K562 (cell line): Measurements from ENCODE around the gene PBXIP1. TPM values are rescaled to one million over a fixed set of nuclear protein-coding genes. Genes with fewer than 3 reads are reported as not detected.
A peak's percentile ranks its signal among the peaks of the same experiment; 100 is the strongest.

ENCODE experiments used
- ARID1B ChIP-seq: fragments of 450-650 bp; IDR thresholded peaks from 2 replicates; pipeline ENCODE4 v1.6.1; 2016; ENCODE audit warnings: antibody characterized with exemption, mild to moderate bottlenecking, inconsistent platforms
- CAMTA2 ChIP-seq: fragments of 250-450 bp; sonication (Bioruptor Pico); conservative IDR thresholded peaks from 2 replicates; pipeline ENCODE4 v1.5.1; 2022
- GABPB1 ChIP-seq: sonication (generic); formaldehyde crosslinking; IDR thresholded peaks from 2 replicates; pipeline ENCODE4 v1.8.0; 2022; ENCODE audit warnings: mild to moderate bottlenecking, missing genetic modification reagents
- HMGN3 ChIP-seq: IDR thresholded peaks from 2 replicates; pipeline ENCODE4 v1.6.1; 2011; ENCODE audit warnings: borderline replicate concordance, low read depth, mild to moderate bottlenecking, mixed read lengths, low read length; ENCODE audit not compliant: insufficient read length; ENCODE audit errors: extremely low read depth
- JUND ChIP-seq, 2 experiments: IDR thresholded peaks; 2 replicates in 1 of 2; 3 replicates in 1 of 2; pipeline ENCODE4 v1.6.1; 2011; ENCODE audit warnings: borderline replicate concordance in 2 of 2, low read depth in 2 of 2, low read length in 2 of 2, improper control_type of control experiment in 1 of 2, missing biosample characterization in 1 of 2, missing genetic modification characterization in 1 of 2, missing genetic modification reagents in 1 of 2
- LCOR ChIP-seq: sonication (generic); formaldehyde crosslinking; IDR thresholded peaks from 2 replicates; pipeline ENCODE4 v1.8.0; 2022; ENCODE audit warnings: mild to moderate bottlenecking, missing genetic modification reagents
- MYNN ChIP-seq, 2 experiments: sonication (generic); formaldehyde crosslinking in 1 of 2; IDR thresholded peaks; 2 replicates each; pipeline versions ENCODE4 v1.5.0 to v1.6.1; 2016 to 2020; ENCODE audit warnings: antibody characterized with exemption in 1 of 2, missing genetic modification reagents in 1 of 2
- NR4A1 ChIP-seq, 2 experiments: fragments of 250-450 bp in 1 of 2; fragments of 450-650 bp in 1 of 2; sonication (Bioruptor Pico) in 1 of 2; IDR thresholded peaks; 2 replicates each; pipeline versions ENCODE4 v1.4.0 to v1.6.1; 2016 to 2020; ENCODE audit warnings: mild to moderate bottlenecking in 2 of 2, missing compliant biosample characterization in 1 of 2, missing genetic modification characterization in 1 of 2, moderate library complexity in 1 of 2
- OTX1 ChIP-seq: fragments of 450-650 bp; formaldehyde crosslinking; IDR thresholded peaks from 2 replicates; pipeline ENCODE4 v1.4.0; 2022; ENCODE audit warnings: mild to moderate bottlenecking
- PHF8 ChIP-seq: fragments of 200-600 bp; sonication (generic); IDR thresholded peaks from 2 replicates; pipeline ENCODE4 v1.6.1; 2012; ENCODE audit warnings: mixed run types, mild to moderate bottlenecking, inconsistent platforms, low read length, moderate library complexity, borderline replicate concordance
- POLR2A ChIP-seq: fragments of 450-650 bp; conservative IDR thresholded peaks from 2 replicates; pipeline ENCODE4 v1.6.1; 2016
- POLR2B ChIP-seq: fragments of 450-650 bp; IDR thresholded peaks from 2 replicates; pipeline ENCODE4 v1.6.1; 2018; ENCODE audit warnings: low read depth; ENCODE audit not compliant: partially characterized antibody
- RBM14 ChIP-seq: fragments of 200-400 bp; formaldehyde crosslinking; IDR thresholded peaks from 2 replicates; pipeline ENCODE4 v1.6.1; 2018; ENCODE audit warnings: low read depth, mild to moderate bottlenecking, low read length, moderate library complexity, borderline replicate concordance; ENCODE audit not compliant: insufficient read depth
- RCOR1 ChIP-seq, 2 experiments: IDR thresholded peaks; 2 replicates each; pipeline ENCODE4 v1.6.1; 2012; ENCODE audit warnings: low read depth in 2 of 2, low read length in 2 of 2, borderline replicate concordance in 1 of 2, improper control_type of control experiment in 1 of 2
- SMAD2 ChIP-seq: fragments of 150-350 bp; IDR thresholded peaks from 2 replicates; pipeline ENCODE4 v1.6.1; 2014; ENCODE audit warnings: low read depth, mild to moderate bottlenecking, low read length
- TCF7L2 ChIP-seq: fragments of 150-350 bp; IDR thresholded peaks from 2 replicates; pipeline ENCODE4 v1.6.1; 2016; ENCODE audit warnings: low read depth, mild to moderate bottlenecking, low read length, moderate library complexity
- ZBTB7A ChIP-seq: IDR thresholded peaks from 2 replicates; pipeline ENCODE4 v1.6.1; 2011; ENCODE audit warnings: low read depth, mild to moderate bottlenecking, low read length, moderate library complexity, borderline replicate concordance; ENCODE audit not compliant: control insufficient read depth
- ZFX ChIP-seq: sonication (generic); formaldehyde crosslinking; IDR thresholded peaks from 2 replicates; pipeline ENCODE4 v1.8.0; 2022; ENCODE audit warnings: mild to moderate bottlenecking, missing genetic modification reagents, moderate library complexity
- ZNF24 ChIP-seq: fragments of 450-650 bp; IDR thresholded peaks from 2 replicates; pipeline ENCODE4 v1.6.1; 2016
- ZNF707 ChIP-seq: fragments of 250-450 bp; sonication (Bioruptor Pico); conservative IDR thresholded peaks from 2 replicates; pipeline ENCODE4 v1.8.0; 2022; ENCODE audit warnings: inconsistent platforms, mild to moderate bottlenecking, moderate library complexity
- ZNF717 ChIP-seq: fragments of 250-450 bp; sonication (Bioruptor Pico); IDR thresholded peaks from 2 replicates; pipeline ENCODE4 v1.5.0; 2021
- polyA plus RNA-seq, 8 experiments: library from polyadenylated mRNA; depleted of rRNA in 4 of 8; stranded (reverse) in 5 of 8; unstranded in 3 of 8; fragments of >200 nt; fragmentation: Nextera tagmentation in 2 of 8; fragmentation: Illumina TruSeq in 1 of 8; extraction: Ambion mirVana in 2 of 8; extraction: Trizol in 1 of 8; gene quantifications; 2 replicates each; pipeline versions ENCODE4 v1.2.1 to v1.2.3, GENCODE V29; 2011 to 2014; ENCODE audit warnings: inconsistent platforms in 1 of 8, missing spikeins in 1 of 8
- total RNA-seq, 7 experiments: library from RNA; depleted of rRNA in 6 of 7; stranded (reverse); fragments of >200 nt in 6 of 7; fragmentation: Illumina TruSeq in 2 of 7; extraction: Trizol in 2 of 7; gene quantifications; 2 replicates each; pipeline versions ENCODE4 v1.2.1 to v1.2.3, GENCODE V29; 2011 to 2021; ENCODE audit warnings: low replicate concordance in 1 of 7
- TF ChIP-seq, protein P1 (sequence below): sonication (generic); formaldehyde crosslinking; IDR thresholded peaks from 2 replicates; pipeline ENCODE4 v1.8.0; 2023; ENCODE audit warnings: missing genetic modification reagents, mild to moderate bottlenecking, borderline replicate concordance

PBXIP1 gene
- total and polyA plus RNA-seq, 9 of the 15 experiments (the other 6 are each of a cell fraction or from before 2014, with no cell fraction given): 0.13 to 8.3 (median 5.8) TPM

DNA sequence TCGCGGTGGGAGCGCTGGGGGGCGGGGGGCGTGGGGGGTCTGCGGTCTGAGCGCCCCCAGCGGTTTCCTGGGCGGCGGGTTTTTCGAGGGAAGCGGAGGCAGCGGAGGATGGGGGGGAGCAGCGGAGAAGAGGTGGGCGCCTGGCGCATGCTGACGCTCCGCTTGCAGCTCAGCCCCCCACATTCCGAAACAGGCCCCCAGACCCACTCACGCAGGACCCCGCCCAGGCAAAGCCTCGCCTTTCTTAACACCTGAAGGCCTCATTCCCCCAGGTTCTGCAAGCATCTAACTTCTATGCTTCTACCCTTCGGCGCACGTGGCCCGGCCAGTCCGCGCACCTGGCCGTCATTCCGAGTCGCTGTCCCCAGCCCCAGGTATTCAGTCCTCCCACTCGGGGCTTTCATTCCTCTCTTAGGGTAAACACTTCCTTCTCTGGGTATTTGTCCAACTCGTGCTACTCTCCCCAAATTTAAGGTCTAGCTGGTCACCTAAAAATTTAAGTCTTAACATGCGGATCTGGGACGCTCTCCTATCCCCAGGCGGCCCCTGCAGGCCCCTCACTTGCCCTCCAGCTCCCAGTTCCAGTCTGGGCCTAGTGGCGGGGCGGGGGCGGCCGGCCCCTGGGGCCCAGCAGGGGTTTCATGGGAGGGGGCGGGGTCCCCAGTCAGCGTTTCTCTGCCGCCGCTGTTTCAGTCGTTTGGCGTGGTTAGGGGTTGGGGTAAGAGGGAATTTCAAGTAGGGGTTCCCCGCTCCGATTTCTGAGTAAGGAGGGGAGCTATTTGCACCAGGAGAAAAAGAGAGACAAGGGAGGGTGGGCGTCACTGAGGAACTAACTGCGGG lies 43.9 kb upstream of the PBXIP1 start (continued):
- TF ChIP-seq, protein P1, sequence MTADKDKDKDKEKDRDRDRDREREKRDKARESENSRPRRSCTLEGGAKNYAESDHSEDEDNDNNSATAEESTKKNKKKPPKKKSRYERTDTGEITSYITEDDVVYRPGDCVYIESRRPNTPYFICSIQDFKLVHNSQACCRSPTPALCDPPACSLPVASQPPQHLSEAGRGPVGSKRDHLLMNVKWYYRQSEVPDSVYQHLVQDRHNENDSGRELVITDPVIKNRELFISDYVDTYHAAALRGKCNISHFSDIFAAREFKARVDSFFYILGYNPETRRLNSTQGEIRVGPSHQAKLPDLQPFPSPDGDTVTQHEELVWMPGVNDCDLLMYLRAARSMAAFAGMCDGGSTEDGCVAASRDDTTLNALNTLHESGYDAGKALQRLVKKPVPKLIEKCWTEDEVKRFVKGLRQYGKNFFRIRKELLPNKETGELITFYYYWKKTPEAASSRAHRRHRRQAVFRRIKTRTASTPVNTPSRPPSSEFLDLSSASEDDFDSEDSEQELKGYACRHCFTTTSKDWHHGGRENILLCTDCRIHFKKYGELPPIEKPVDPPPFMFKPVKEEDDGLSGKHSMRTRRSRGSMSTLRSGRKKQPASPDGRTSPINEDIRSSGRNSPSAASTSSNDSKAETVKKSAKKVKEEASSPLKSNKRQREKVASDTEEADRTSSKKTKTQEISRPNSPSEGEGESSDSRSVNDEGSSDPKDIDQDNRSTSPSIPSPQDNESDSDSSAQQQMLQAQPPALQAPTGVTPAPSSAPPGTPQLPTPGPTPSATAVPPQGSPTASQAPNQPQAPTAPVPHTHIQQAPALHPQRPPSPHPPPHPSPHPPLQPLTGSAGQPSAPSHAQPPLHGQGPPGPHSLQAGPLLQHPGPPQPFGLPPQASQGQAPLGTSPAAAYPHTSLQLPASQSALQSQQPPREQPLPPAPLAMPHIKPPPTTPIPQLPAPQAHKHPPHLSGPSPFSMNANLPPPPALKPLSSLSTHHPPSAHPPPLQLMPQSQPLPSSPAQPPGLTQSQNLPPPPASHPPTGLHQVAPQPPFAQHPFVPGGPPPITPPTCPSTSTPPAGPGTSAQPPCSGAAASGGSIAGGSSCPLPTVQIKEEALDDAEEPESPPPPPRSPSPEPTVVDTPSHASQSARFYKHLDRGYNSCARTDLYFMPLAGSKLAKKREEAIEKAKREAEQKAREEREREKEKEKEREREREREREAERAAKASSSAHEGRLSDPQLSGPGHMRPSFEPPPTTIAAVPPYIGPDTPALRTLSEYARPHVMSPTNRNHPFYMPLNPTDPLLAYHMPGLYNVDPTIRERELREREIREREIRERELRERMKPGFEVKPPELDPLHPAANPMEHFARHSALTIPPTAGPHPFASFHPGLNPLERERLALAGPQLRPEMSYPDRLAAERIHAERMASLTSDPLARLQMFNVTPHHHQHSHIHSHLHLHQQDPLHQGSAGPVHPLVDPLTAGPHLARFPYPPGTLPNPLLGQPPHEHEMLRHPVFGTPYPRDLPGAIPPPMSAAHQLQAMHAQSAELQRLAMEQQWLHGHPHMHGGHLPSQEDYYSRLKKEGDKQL (CRISPR knock-in tag): 0 out of 2 replicates have a peak, but pooled peaks have one; percentile 47
- no peak for TF ChIP-seq LCOR (CRISPR knock-in tag)
- TF ChIP-seq MYNN (IDR thresholded peaks at IDR 0.05): 0 out of 2 replicates have a peak, but pooled peaks have one; percentile 29
- TF ChIP-seq MYNN (CRISPR knock-in tag; IDR thresholded peaks at IDR 0.05): no peak
- no peak for TF ChIP-seq RBM14
- peak; percentile 81 for TF ChIP-seq ZFX (CRISPR knock-in tag)
- TF ChIP-seq SMAD2: no peak
- TF ChIP-seq ZNF707 (CRISPR knock-in tag): no peak
- TF ChIP-seq RCOR1 (IDR thresholded peaks at IDR 0.05; ENCODE audit: borderline replicate concordance in 1 of 2, low read depth in 2 of 2, low read length in 2 of 2): peak in 1 of 2 experiments; percentile 25; a peak in 1 of 4 replicates
- TF ChIP-seq CAMTA2 (CRISPR knock-in tag): no peak
- peak; percentile 38 for TF ChIP-seq HMGN3
- TF ChIP-seq ARID1B: peak; percentile 36; the same call in 1 of the 2 replicates
- TF ChIP-seq TCF7L2: no peak
- no peak for TF ChIP-seq ZNF24
- TF ChIP-seq ZNF717 (CRISPR knock-in tag): no peak
- peak; percentile 5; the same call in 1 of the 2 replicates for TF ChIP-seq GABPB1
- peak; percentile 58 for TF ChIP-seq POLR2B
- TF ChIP-seq ZBTB7A: peak; percentile 96
- TF ChIP-seq OTX1: 0 out of 2 replicates have a peak, but pooled peaks have one; percentile 21
- peak; percentile 74 for TF ChIP-seq POLR2A
- TF ChIP-seq NR4A1 (CRISPR knock-in tag; IDR thresholded peaks at IDR 0.05): no peak
- peak; percentile 51 for TF ChIP-seq NR4A1 (tag; IDR thresholded peaks at IDR 0.05)
- TF ChIP-seq PHF8: peak; percentile 49; the same call in 1 of the 2 replicates
- TF ChIP-seq JUND (IDR thresholded peaks at IDR 0.05; ENCODE audit: borderline replicate concordance, low read depth, low read length): peak; percentile 26; the same call in 1 of the 2 replicates
- no peak; the same call in 2 of the 3 replicates for TF ChIP-seq JUND (tag; IDR thresholded peaks at IDR 0.05; ENCODE audit: borderline replicate concordance, low read depth, low read length)
